Activated T-helper 17 cell treated with anti-CD3 and anti-CD28 coated beads, Interleukin-2, amount 50 U/mL, for 72 hours (primary cell): ENCODE measurements around the gene MGAT5. TPM values are rescaled to one million over a fixed set of nuclear protein-coding genes. Genes with fewer than 3 reads are reported as not detected.
A peak's percentile ranks its signal among the peaks of the same experiment; 100 is the strongest.

Experiments
- ATAC-seq: fragments of 150-1000 bp; cut with Tn5 transposase; replicated peaks from 2 replicates; pipeline ENCODE4 v1.10.0; 2021; ENCODE audit warnings: mild to moderate bottlenecking, moderate library complexity
- H3K27ac Mint-ChIP-seq: one replicate; pipeline ENCODE4 v1.8.0; 2022; ENCODE audit warnings: mixed read lengths
- H3K27me3 Mint-ChIP-seq: one replicate; pipeline ENCODE4 v1.8.0; 2022; ENCODE audit warnings: mixed read lengths
- H3K36me3 Mint-ChIP-seq: one replicate; pipeline ENCODE4 v1.8.0; 2022; ENCODE audit warnings: low read depth, mild to moderate bottlenecking, mixed read lengths
- H3K4me1 Mint-ChIP-seq: one replicate; pipeline ENCODE4 v1.8.0; 2022; ENCODE audit warnings: mixed read lengths
- H3K4me3 Mint-ChIP-seq: one replicate; pipeline ENCODE4 v1.8.0; 2022; ENCODE audit warnings: mild to moderate bottlenecking, mixed read lengths
- H3K9me3 Mint-ChIP-seq: one replicate; pipeline ENCODE4 v1.8.0; 2022; ENCODE audit warnings: mixed read lengths
- total RNA-seq, 2 donors: library from RNA; stranded (reverse); gene quantifications; one replicate each; pipeline ENCODE4 v1.2.3, GENCODE V29; 2022

The MGAT5 gene
- total RNA-seq, 2 donors from 2014 or later, result 53.0 to 53.1 TPM

DNA sequence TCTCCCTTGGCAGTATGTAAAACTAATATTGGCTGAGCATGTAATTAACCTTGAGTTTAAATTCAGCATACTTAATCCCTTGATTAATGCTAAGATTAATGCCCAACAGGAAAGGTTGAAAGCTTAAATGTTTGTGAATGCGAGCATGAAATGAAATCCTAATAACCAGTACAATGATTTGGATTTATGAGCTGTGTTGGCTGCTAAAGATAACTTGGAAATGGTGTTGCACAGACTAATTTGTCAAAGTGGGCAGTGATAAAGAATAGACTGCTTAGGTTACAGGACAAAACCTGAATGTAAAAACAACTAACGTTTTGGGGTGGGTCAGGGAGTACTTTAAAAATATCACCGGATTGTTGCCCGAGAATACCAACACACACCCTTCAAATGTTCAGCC lies 70.6 kb downstream of the MGAT5 start:
- H3K9me3 Mint-ChIP-seq, result peaks cover 4% of the 10 kb centered on the region
- H3K4me1 Mint-ChIP-seq, result peaks cover 74% of the 10 kb centered on the region
- peak overlapping the region; percentile 32 for H3K27ac Mint-ChIP-seq
- peak overlapping the region; percentile 18 for H3K4me3 Mint-ChIP-seq
- ATAC-seq, result no peak
- peaks cover 74% of the 10 kb centered on the region for H3K36me3 Mint-ChIP-seq
- H3K27me3 Mint-ChIP-seq, result no peaks in the 10 kb centered on the region

DNA sequence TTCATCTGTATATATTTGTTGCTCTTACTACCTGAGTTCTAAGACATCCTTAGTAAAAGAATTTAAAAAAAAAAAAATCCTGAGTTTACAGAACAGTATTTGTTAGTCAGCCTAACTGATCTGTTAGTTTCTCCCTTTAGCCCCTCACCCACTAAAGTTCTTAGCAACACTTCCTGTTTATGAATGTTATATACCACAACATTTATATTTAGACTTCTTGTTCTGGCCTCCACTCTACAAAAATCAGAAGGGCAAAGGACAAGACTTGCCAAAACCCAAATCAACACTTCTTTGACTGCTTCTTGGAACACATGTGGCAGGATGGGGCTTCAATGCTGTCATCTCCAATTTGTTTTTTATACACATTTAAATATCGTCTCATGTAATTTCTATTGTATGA lies 71.1 kb downstream of the MGAT5 start:
- peak; percentile 24 for ATAC-seq

DNA sequence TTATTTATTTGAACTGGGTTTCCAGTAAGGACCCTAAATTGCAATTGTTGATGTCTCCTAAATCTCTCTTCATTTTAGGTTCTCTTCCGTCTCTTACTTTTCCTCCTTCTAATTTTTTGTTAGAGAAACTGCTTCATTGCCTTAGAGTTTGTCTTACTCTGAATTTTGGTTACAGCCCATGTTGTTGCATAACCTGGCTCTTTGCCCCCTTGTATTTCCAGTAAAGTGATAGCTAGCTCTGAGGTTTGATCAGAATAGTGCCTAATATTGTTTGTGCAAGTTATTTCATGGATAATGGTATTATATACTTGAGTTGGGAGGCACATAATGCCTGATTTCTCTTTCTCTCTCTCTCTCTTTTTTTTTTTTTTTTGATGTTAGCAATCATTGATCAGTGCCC lies 71.8 kb downstream of the MGAT5 start:
- Mint-ChIP-seq H3K4me1 (peaks cover 64% of the 10 kb centered on the region), H3K4me3 (no peak overlapping the region), H3K9me3 (peaks cover 4% of the 10 kb centered on the region), H3K27ac (peak overlapping the region; percentile 61), H3K36me3 (peaks cover 77% of the 10 kb centered on the region), H3K27me3 (no peaks in the 10 kb centered on the region)
- no peak for ATAC-seq

More for the DNA sequence above, 71.1 kb downstream of the MGAT5 start:
- peaks cover 4% of the 10 kb centered on the region for H3K9me3 Mint-ChIP-seq
- peaks cover 73% of the 10 kb centered on the region for H3K36me3 Mint-ChIP-seq
- no peak overlapping the region for H3K4me3 Mint-ChIP-seq
- H3K27ac Mint-ChIP-seq, result peak overlapping the region; percentile 61
- no peaks in the 10 kb centered on the region for H3K27me3 Mint-ChIP-seq
- H3K4me1 Mint-ChIP-seq, result peaks cover 69% of the 10 kb centered on the region

DNA sequence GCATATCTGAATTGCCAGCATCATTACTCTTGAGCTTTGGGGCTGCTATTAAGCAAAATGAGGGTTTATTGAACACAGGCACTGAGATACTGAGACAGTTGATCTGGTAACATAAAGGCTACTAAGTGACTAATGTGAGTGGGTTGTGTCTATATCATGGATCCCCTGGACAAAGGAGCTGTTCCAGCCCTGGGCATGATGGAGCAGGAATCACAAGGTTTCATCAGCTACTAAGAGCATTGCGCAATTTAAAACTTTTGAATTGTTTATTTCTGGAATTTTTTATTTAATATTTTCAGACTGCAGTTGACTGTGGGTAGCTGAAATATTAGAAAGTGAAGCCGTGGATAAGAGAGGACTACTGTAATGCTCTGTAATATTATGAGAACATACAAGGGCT lies 73.5 kb downstream of the MGAT5 start:
- no peak overlapping the region for H3K4me3 Mint-ChIP-seq
- peaks cover 58% of the 10 kb centered on the region for H3K4me1 Mint-ChIP-seq
- ATAC-seq, result no peak
- no peak overlapping the region for H3K27ac Mint-ChIP-seq
- no peaks in the 10 kb centered on the region for H3K27me3 Mint-ChIP-seq
- peaks cover 76% of the 10 kb centered on the region for H3K36me3 Mint-ChIP-seq
- peaks cover 11% of the 10 kb centered on the region for H3K9me3 Mint-ChIP-seq

DNA sequence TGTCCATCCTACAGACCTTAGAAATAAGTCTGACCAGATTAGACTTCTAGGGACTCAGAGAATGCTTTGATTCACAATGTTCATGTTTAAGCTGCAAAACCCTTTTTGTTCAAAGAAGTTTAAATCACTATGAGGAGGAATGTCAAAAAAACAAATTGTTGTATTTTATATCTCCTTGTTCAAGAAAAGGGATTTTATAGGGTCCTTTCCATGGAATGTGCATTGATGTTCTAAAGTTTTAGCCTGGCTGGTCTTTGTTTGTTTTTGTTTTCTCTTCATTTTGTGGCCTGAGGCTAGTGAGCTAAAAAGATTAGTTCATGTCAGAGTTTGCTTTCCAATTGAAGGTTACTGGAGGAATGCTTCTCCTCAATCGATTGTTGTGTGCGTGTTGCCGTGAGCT lies 77.2 kb downstream of the MGAT5 start:
- ATAC-seq, result no peak
- Mint-ChIP-seq H3K4me3 (no peak overlapping the region), H3K36me3 (peaks cover 68% of the 10 kb centered on the region), H3K27me3 (no peaks in the 10 kb centered on the region), H3K4me1 (peaks cover 31% of the 10 kb centered on the region), H3K9me3 (peaks cover 11% of the 10 kb centered on the region), H3K27ac (no peak overlapping the region)

DNA sequence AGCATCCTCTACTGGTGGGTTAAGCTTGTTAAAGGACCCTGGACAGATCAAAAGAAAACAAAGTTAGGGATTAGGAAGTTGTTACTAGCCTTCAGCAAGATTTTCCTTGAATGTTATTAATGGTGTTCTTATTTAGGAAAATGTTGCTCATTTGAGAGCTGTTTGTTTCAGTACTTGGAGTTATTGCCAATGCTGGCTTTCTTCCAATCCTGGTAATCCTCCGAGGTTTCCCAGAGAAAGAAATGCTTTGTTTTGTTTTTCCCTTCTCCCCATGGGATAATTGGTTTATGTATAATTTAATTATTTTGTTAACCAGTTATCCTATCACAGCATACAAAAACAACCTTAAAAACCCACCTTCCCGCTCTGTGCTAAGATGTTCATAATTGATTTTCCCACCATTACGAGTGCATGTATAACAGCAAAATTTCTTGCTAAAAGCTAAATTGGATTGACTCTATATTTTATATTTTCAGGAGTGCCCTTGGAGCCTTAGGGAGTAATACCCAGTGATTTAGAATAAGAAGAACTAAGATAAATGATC lies 79.8 kb downstream of the MGAT5 start:
- peaks cover 31% of the 10 kb centered on the region for H3K4me1 Mint-ChIP-seq
- H3K27me3 Mint-ChIP-seq, result no peaks in the 10 kb centered on the region
- H3K36me3 Mint-ChIP-seq, result peaks cover 74% of the 10 kb centered on the region
- H3K4me3 Mint-ChIP-seq, result no peak overlapping the region
- ATAC-seq, result no peak
- no peak overlapping the region for H3K27ac Mint-ChIP-seq
- peaks cover 7% of the 10 kb centered on the region for H3K9me3 Mint-ChIP-seq

DNA sequence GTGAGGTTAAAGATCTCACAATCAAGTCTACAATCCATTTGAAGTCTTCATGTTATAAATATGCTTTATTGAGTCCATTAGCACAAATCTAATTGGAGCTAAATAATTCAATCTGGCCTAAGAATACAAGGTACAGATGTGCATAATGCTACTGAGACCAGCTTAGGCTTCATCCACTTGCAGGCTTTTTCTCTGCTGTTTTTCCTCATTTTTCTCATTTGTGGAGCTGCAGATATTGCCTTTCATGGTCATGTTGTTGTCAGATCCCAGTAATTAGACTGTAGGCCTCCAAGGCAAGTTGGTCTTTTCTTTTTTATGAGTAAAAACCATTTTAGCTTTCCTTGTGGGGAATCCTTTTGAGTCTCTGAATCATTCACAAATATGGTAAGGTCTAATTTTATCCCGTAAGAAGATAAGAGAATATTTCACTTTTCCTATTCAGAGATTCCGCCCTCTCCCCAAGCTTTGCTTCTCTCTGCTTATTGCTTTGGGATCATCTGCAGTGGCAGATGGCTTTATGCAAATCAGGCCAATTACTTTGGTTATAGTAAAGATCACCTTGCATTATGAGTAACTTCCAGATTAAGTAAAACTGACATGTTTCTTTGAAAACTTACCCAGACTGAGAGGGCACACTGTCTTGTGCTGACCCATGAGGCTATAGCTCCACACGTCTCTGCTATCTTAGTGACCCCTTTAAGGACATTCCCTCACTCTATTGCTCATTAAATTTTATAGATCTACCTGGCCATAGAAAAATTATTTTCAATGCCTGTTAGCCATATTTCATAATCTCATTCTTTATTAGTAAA lies 80.9 kb downstream of the MGAT5 start:
- Mint-ChIP-seq H3K9me3 (peaks cover 7% of the 10 kb centered on the region), H3K27ac (no peak overlapping the region), H3K36me3 (peaks cover 74% of the 10 kb centered on the region), H3K27me3 (no peaks in the 10 kb centered on the region), H3K4me3 (no peak overlapping the region), H3K4me1 (peaks cover 32% of the 10 kb centered on the region)
- peak; percentile 52 for ATAC-seq

DNA sequence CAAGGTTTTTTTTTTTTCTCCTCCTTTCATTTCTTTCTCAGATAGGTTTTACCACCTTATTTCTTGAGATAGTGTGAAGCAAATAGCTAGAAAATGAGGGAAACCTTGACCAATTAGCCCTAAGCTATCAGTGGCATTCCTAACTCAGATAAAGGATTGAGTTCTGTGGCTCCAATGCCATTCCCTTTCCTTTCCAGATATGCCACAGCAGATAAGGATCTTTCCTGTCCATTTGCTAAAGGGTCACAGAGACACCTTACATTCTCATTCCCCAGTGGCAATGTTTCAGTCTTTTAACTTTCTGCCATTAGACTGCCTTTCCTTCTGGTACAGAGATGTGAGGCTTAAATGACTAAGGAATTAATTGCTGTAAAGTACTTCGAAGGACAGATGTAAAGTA lies 81.7 kb downstream of the MGAT5 start:
- ATAC-seq, result no peak
- Mint-ChIP-seq H3K36me3 (peaks cover 78% of the 10 kb centered on the region), H3K27ac (no peak overlapping the region), H3K4me1 (peaks cover 36% of the 10 kb centered on the region), H3K27me3 (no peaks in the 10 kb centered on the region), H3K9me3 (peaks cover 7% of the 10 kb centered on the region), H3K4me3 (no peak overlapping the region)

DNA sequence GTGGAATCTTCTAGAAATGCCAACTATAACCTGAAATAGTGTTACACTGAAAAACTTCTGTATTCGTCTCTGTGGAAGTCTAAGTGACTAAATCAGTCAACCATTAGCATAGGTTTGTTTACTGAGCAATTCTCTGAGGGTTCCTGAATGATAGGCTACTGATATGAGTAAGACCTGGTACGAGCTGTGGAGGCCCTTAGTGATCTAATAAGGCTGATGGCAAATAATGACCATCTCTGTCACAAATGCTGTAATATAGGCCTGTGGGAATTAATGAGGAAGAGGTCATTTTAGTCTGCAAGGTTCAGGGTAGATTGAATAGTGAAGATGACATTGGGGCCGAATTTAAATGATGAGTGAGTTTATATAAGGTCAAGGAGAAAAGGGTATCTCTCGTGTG lies 82.5 kb downstream of the MGAT5 start:
- peaks cover 31% of the 10 kb centered on the region for H3K4me1 Mint-ChIP-seq
- peaks cover 78% of the 10 kb centered on the region for H3K36me3 Mint-ChIP-seq
- H3K27ac Mint-ChIP-seq, result no peak overlapping the region
- H3K27me3 Mint-ChIP-seq, result no peaks in the 10 kb centered on the region
- no peak overlapping the region for H3K4me3 Mint-ChIP-seq
- ATAC-seq, result peak; percentile 65
- peaks cover 4% of the 10 kb centered on the region for H3K9me3 Mint-ChIP-seq

DNA sequence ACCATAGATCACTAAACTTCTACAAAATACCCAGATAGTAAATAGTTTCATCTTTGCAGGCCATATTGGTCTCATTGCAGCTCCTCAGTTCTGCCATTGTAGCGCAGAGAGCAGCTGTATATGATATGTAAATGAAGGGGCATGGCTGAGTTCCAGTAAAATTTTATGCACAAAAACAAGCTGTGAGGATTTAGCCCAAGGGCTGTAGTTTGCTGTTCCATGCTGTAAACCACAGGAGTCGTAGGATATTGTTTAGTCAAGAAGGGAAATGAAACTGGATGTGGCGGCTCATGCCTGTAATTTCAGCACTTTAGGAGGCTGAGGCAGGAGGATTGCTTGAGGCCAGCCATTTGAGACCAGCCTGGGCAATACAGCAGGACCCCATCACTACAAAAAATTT lies 83.0 kb downstream of the MGAT5 start:
- Mint-ChIP-seq H3K4me3 (no peak overlapping the region), H3K9me3 (no peaks in the 10 kb centered on the region), H3K27ac (peak overlapping the region; percentile 50), H3K27me3 (no peaks in the 10 kb centered on the region), H3K36me3 (peaks cover 78% of the 10 kb centered on the region), H3K4me1 (peaks cover 29% of the 10 kb centered on the region)
- ATAC-seq, result no peak

DNA sequence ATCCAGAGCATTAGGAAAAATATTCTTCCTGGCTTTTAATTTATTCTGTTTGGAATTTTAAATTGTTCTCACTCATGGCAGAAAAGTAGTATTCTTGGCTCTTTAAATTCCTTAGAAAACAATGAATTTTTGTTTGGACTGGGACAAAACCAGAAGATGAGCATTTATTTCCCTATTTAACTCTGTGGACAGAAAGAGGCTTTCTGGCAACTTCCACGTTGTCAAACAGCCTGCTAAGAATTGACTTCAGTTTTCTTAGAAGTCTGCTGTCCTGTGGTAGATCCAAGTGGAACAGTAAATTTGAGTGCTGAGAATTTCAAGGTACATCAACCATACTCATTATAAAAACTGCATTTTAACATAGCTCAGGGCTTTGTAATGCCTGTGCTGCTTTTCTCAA lies 83.8 kb downstream of the MGAT5 start:
- Mint-ChIP-seq H3K9me3 (no peaks in the 10 kb centered on the region), H3K36me3 (peaks cover 85% of the 10 kb centered on the region), H3K27ac (peak overlapping the region; percentile 50), H3K4me1 (peaks cover 32% of the 10 kb centered on the region), H3K27me3 (no peaks in the 10 kb centered on the region), H3K4me3 (no peak overlapping the region)
- no peak for ATAC-seq

DNA sequence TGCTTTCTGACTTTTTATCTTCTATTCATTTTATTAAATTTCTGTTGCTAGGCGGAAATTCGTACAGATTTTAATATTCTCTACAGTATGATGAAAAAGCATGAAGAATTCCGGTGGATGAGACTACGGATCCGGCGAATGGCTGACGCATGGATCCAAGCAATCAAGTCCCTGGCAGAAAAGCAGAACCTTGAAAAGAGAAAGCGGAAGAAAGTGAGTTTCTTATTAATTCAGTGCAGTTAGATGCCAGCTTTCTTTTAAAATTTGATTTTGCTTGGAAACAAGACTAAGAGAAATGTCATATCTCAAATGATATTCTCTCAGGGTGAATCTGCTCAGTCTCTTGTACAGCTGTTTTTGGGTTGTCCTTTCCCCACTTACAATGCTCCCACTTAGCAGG lies 84.3 kb downstream of the MGAT5 start:
- Mint-ChIP-seq H3K36me3 (peaks cover 91% of the 10 kb centered on the region), H3K27me3 (no peaks in the 10 kb centered on the region), H3K4me1 (peaks cover 37% of the 10 kb centered on the region), H3K4me3 (no peak overlapping the region), H3K27ac (peak overlapping the region; percentile 44), H3K9me3 (no peaks in the 10 kb centered on the region)
- no peak for ATAC-seq

DNA sequence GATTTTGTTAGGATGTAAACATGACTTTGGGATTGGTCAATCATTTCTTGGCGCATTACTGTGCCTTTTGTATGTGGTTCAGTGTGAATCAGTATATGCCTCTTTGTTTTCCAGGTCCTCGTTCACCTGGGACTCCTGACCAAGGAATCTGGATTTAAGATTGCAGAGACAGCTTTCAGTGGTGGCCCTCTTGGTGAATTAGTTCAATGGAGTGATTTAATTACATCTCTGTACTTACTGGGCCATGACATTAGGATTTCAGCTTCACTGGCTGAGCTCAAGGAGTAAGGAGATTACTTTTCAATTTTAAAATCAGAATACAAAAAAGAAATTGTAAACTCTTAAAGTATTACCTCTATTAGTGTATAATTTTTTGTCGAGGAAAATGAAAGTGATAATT lies 87.6 kb downstream of the MGAT5 start:
- Mint-ChIP-seq H3K4me1 (peaks cover 32% of the 10 kb centered on the region), H3K36me3 (peaks cover 98% of the 10 kb centered on the region), H3K9me3 (no peaks in the 10 kb centered on the region), H3K27me3 (no peaks in the 10 kb centered on the region), H3K4me3 (no peak overlapping the region), H3K27ac (no peak overlapping the region)
- no peak for ATAC-seq

DNA sequence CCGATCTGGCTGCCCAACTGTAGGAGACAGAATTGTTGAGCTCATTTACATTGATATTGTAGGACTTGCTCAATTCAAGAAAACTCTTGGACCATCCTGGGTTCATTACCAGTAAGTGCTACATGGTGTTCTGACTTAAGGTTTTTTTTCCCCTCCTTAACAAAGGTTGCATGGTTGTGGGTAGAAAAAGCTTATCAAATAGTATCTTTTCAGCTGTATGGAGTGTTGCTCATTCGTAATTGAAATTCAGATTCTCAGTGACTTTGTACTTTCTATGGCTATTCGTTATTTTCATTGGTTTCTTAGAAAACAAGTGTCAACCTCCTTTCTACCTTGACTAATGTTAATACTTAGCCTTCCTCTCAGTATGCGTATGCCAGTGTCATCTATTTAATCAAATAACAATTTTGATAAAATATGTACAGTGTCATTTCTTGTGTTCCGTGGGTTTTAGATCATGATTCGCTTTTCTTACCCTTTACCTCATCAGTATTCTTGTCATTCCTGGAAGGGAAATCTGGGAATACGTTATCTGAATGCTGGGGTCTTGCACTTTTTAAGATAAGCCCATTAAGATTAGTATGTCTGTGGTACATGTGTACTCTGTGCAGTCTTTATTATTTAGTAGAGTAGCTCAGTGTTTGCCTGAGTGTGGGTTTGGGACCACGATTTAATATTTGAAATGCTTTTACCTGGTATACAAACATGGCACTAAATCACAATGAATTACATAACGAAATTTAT lies 91.3 kb downstream of the MGAT5 start:
- no peak overlapping the region for H3K4me3 Mint-ChIP-seq
- peak; percentile 51 for ATAC-seq
- no peaks in the 10 kb centered on the region for H3K27me3 Mint-ChIP-seq
- peak overlapping the region; percentile 28 for H3K27ac Mint-ChIP-seq
- peaks cover 20% of the 10 kb centered on the region for H3K4me1 Mint-ChIP-seq
- peaks cover 86% of the 10 kb centered on the region for H3K36me3 Mint-ChIP-seq
- no peaks in the 10 kb centered on the region for H3K9me3 Mint-ChIP-seq

DNA sequence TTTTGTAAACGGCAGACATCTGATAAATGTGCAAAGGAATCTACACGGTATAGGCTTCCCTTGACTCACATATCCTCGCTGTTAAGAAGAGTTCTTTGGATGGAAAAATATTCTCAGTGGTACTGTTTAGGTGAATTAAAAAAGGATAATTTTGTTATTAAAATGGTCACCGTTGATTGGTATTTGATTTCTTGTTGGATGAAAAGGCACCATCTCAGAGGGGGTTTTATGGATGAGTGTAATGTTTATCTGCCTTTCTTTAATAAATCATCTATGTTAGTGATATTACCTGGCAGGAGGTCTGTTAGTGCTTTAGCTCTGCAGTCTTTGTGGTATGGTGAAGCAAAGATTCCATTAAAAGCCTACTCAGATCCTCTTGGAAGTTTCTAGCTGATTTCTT lies 92.3 kb downstream of the MGAT5 start:
- H3K27ac Mint-ChIP-seq, result no peak overlapping the region
- no peak overlapping the region for H3K4me3 Mint-ChIP-seq
- no peaks in the 10 kb centered on the region for H3K9me3 Mint-ChIP-seq
- ATAC-seq, result no peak
- H3K36me3 Mint-ChIP-seq, result peaks cover 86% of the 10 kb centered on the region
- no peaks in the 10 kb centered on the region for H3K27me3 Mint-ChIP-seq
- H3K4me1 Mint-ChIP-seq, result peaks cover 24% of the 10 kb centered on the region
